Astrocyte (in vitro differentiated cells and primary cell): ENCODE results near the gene FBXL12.

Source experiments
- EZH2 ChIP-seq: IDR thresholded peaks from 2 replicates; pipeline ENCODE4 v1.6.1; 2012; ENCODE audit warnings: mild to moderate bottlenecking, low read length, inconsistent platforms; ENCODE audit not compliant: insufficient read depth
- TF ChIP-seq, protein P1 (sequence below): IDR thresholded peaks from 2 replicates; pipeline ENCODE4 v1.5.1; 2011; ENCODE audit warnings: low read depth, mild to moderate bottlenecking, inconsistent platforms, low read length, moderate library complexity; ENCODE audit not compliant: insufficient read depth

DNA sequence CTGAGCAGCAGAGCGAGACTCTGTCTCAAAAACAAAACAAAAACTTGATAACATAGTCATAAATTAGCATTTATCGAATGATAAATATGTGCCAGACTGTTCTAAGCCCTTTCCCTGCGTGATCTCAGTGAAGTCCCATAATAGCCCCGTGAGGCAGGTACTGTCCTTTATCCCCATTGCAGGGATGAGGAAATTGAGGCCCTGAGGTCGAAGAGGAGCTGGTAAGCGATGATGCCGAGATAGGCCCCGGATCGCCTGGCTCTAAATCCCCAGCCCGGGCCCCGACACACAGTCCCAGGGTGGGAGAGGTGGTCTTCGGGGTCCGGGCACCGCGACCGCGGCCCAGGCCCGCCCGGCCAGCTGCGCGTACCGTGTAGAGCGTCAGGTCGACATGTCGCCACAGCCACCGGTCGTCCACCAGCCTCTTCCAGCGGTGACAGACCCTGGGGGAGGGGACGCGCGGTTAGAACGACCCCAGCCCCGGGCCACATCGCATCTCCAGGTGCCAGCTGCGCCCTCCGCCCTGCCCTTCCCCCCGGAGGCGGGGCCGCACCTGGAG, 625 bp downstream of the FBXL12 start:
- no peak for TF ChIP-seq EZH2
- TF ChIP-seq, protein P1, sequence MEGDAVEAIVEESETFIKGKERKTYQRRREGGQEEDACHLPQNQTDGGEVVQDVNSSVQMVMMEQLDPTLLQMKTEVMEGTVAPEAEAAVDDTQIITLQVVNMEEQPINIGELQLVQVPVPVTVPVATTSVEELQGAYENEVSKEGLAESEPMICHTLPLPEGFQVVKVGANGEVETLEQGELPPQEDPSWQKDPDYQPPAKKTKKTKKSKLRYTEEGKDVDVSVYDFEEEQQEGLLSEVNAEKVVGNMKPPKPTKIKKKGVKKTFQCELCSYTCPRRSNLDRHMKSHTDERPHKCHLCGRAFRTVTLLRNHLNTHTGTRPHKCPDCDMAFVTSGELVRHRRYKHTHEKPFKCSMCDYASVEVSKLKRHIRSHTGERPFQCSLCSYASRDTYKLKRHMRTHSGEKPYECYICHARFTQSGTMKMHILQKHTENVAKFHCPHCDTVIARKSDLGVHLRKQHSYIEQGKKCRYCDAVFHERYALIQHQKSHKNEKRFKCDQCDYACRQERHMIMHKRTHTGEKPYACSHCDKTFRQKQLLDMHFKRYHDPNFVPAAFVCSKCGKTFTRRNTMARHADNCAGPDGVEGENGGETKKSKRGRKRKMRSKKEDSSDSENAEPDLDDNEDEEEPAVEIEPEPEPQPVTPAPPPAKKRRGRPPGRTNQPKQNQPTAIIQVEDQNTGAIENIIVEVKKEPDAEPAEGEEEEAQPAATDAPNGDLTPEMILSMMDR: no peak
